Suprapubic skin (tissue), 3 donors: Measurements from ENCODE around the gene ZBTB8OS.

Experiments used
- CTCF ChIP-seq, 2 donors: fragments of 200-600 bp in 1 of 2; fragments of 450-650 bp in 1 of 2; sonication (generic) in 1 of 2; IDR thresholded peaks; one replicate each; pipeline ENCODE4 v1.5.1; 2016 to 2019; ENCODE audit warnings: antibody characterized with exemption in 2 of 2, mild to moderate bottlenecking in 1 of 2, moderate library complexity in 1 of 2
- POLR2AphosphoS5 ChIP-seq, 3 donors: sonication (generic); formaldehyde crosslinking; IDR thresholded peaks; one replicate each; pipeline ENCODE4 v1.6.1; 2017; ENCODE audit warnings: antibody characterized with exemption in 3 of 3

DNA sequence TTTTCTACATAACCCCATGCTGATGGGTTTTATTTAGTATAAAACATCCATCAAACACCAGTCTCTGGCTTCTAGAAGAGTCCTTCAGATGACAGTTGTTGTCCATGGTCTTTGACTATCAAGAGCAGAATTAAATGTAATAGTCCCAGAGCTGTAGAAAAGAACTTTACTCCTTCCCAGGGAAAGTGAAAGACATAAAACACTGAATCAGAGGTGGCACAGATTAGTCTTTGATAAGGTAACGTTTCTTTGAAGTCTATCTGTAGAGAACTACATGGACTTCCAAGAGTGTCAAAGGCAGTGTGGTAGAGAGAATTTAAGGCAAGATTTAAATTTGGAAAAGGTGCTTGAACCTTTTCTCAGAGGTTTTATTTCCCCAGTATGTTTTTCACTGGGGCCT, 30.3 kb upstream of the ZBTB8OS start:
- no peak for TF ChIP-seq CTCF (IDR thresholded peaks at IDR 0.05)
- TF ChIP-seq POLR2AphosphoS5 (IDR thresholded peaks at IDR 0.05) = no peak
